ENCODE measurements around the gene TBX2. TPM values are rescaled to one million over a fixed set of nuclear protein-coding genes. Genes with fewer than 3 reads are reported as not detected.

The TBX2 gene
- polyA plus RNA-seq, 1 donor: 10.9 TPM

- no peak for DNase-seq (ENCODE audit: low read depth)
Measured at GRCh38 chr17:61368832-61369450, 30.7 kb upstream of the TBX2 start.

GRCh38 chr17:61369751-61370150 lies 29.9 kb upstream of the TBX2 start:
- DNase-seq (ENCODE audit: low read depth): no peak

GRCh38 chr17:61371179-61371578 lies 28.5 kb upstream of the TBX2 start:
- DNase-seq (ENCODE audit: low read depth): no peak

GRCh38 chr17:61371606-61372005 lies 28.0 kb upstream of the TBX2 start:
- DNase-seq (ENCODE audit: low read depth): no peak

- DNase-seq (ENCODE audit: low read depth): no peak
Measured at GRCh38 chr17:61372436-61372835, 27.2 kb upstream of the TBX2 start.

- no peak for DNase-seq (ENCODE audit: low read depth)
Measured at GRCh38 chr17:61376931-61377838, 22.5 kb upstream of the TBX2 start.

GRCh38 chr17:61378658-61379456 lies 20.8 kb upstream of the TBX2 start:
- DNase-seq (ENCODE audit: low read depth): no peak

GRCh38 chr17:61379457-61380216 lies 20.0 kb upstream of the TBX2 start:
- DNase-seq (ENCODE audit: low read depth): no peak

- DNase-seq (ENCODE audit: low read depth): no peak
Measured at GRCh38 chr17:61380217-61380835, 19.3 kb upstream of the TBX2 start.

- no peak for DNase-seq (ENCODE audit: low read depth)
Measured at GRCh38 chr17:61380836-61381525, 18.7 kb upstream of the TBX2 start.

- no peak for DNase-seq (ENCODE audit: low read depth)
Measured at GRCh38 chr17:61381537-61381936, 18.1 kb upstream of the TBX2 start.

GRCh38 chr17:61382796-61383688 lies 16.6 kb upstream of the TBX2 start:
- no peak for DNase-seq (ENCODE audit: low read depth)

GRCh38 chr17:61383689-61384201 lies 15.9 kb upstream of the TBX2 start:
- no peak for DNase-seq (ENCODE audit: low read depth)

GRCh38 chr17:61384354-61384691 lies 15.3 kb upstream of the TBX2 start:
- DNase-seq (ENCODE audit: low read depth): no peak

GRCh38 chr17:61384692-61385576 lies 14.7 kb upstream of the TBX2 start:
- no peak for DNase-seq (ENCODE audit: low read depth)

- no peak for DNase-seq (ENCODE audit: low read depth)
Measured at GRCh38 chr17:61385577-61386236, 13.9 kb upstream of the TBX2 start.

GRCh38 chr17:61386251-61386650 lies 13.4 kb upstream of the TBX2 start:
- DNase-seq (ENCODE audit: low read depth): no peak

- no peak for DNase-seq (ENCODE audit: low read depth)
Measured at GRCh38 chr17:61387011-61387410, 12.6 kb upstream of the TBX2 start.
